NCI-H460 (cell line): ENCODE data around the gene EDN2. TPM values are rescaled to one million over a fixed set of nuclear protein-coding genes. Genes with fewer than 3 reads are reported as not detected.

Experiments
- DNase-seq: peaks from one replicate; pipeline ENCODE4 v3.0.0-alpha.2; 2016; ENCODE audit warnings: low read depth; ENCODE audit errors: extremely low read depth
- polyA plus RNA-seq: library from polyadenylated mRNA; depleted of rRNA; stranded (reverse); fragments of >200 nt; gene quantifications from 2 replicates; pipeline ENCODE4 v1.2.3, GENCODE V29; 2014; cell fraction: nucleus; rRNA removed
- total RNA-seq: library from RNA; depleted of rRNA; stranded (reverse); fragments of >200 nt; shearing (Covaris generic); gene quantifications from 2 replicates; pipeline ENCODE4 v1.2.3, GENCODE V29; 2014; rRNA removed

EDN2 gene
- total RNA-seq, result not detected in 2 replicates
- polyA plus RNA-seq, result not detected in 2 replicates

DNA sequence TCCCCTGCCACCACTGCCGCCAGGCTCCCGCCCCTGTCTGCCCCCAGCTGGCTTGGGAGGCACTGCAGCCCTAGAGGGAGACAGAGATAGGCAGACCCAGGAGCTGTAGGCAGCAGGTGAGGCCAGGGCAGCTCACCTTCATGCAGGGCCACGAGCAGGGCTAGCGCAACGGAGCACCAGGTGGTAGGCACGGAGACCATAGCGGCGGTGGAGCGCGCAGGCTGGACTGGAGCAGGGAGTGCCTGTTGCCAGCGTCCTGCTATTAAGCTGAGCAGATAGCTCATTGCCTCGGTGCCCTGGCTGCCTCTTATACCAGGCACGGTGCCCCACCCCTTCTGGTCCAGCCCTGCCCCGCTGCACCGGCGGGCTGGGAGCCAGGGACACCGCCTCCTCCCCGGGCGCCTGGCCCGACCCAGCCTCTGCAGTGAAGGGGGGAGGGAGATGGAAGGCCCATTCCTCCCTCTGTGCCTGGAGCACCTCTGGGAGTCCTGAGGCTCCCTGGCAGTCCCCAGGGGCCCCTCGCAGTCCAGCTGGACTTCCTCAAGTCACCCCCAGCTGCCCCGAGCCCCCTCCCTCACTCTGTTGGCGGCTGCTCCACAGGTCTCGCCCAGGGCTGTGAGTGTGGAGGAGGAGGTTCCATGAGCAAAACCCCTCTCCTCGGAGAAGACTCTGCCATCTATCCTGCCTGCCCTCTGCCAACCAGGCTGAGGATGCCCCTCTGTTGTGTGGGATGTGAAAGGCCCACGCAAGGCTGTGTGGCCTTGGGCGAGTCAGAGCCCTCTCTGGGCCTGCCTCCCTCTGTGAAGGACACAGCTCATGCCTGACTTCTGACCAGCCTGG, at the start of gene EDN2:
EDN2 (minus strand) TSS at position 282 of the 840 bp plus-strand sequence; CDS start at position 200, 82 bp downstream.
- no peak for DNase-seq

DNA sequence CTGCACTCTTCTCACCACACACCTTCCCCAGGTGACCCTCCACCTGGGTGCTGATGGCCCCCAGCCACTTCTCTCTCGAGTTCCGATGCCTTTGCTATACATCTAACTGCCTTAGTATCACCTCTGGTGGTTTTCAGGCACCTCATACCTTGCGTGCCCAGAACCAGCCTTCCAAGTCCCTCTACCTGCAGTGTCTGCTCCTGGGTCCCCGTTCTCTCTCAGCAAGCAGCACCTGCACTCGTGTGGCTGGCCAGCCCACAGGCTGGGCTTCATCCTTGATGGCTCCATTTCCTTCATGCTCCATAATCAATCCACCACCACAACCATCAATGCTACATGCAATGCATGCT, 49.2 kb upstream of the EDN2 start:
- DNase-seq, result no peak

DNA sequence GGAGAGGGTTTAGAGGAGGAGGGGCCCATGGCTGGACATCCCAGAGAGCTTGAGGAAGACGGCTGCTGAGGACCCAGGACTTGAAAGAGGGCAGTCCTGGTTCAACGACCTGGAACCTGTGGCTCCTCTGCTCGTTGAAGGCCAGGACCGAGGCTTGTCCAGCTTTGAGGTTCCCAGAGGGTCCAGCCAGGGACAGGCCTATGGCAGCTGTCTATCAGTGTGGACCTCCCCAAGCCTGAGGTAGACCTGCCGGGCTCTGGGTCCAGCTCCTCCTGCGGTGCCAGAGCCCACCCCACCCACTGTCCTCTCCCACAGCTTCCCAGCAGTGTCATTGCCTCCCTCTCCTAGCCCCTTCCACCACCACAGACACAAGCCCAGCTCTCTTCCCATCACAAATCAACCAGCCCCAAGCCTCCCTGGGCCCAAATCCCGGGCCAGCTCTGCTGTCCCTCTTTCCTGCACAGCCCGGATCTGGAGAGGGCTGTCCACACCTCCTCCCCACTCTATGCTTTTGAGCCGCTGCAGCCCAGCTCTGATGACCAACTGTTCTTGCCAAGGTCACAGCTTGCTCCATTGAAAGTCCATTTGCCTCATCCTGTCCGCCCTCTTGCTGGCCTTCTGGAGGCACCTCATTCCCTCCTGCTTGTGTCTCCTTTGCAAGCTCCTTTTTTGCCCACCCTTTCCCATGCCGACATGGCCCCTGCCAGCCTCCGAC, 48.7 kb upstream of the EDN2 start:
- no peak for DNase-seq

DNA sequence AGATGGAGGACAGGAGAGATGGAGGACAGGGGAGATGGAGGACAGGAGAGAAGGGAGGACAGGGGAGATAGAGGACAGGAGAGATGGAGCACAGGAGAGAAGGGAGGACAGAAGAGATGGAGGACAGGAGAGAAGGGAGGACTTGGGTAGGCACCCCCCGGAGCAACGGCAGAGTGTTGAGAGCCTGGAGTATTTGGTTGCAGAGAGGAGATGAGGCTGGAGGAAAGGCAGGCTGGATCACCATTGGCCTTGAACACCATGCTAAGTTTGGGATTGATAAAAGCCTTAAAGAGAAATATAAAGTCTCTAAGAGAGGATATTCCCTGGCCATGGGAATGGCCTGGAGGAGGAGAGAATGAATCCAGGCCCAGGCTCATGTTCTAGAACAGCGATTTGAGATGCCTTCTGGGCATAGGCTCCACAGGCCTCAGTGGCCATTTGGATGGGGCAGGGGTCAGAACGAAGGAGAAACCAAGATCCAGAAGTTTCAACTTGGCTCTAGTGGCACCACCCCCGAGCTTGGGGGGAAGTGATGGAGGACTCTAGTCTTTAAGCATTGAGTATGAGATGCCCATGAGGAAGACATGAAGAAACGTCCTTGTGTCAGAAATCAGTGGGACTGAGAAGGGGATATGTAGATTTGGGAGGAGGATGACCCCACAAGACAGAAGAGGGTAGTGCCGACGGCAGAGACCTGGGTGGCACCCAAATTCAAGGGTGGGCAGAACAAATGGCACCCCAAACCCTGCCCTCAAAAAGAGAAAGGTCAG, 47.9 kb upstream of the EDN2 start:
- DNase-seq, result no peak

DNA sequence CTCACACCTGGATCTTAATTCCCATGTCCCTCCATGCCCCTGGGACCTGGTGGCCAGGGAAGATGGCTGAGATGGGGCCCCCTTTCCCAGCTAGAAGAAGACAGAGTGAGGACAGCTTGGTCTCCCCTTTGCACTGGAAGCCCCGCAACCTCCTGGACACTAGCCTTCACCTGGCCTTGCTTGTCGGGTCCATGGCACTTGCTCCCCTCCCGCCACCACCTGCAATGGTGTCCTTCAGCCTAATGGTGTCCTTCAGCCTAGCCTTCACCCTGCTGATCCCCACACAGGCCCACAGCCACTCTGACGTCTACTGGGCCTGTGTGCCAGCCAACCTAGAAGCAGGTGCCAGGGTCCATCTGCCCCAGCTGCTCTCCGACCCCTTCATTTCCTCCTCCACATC, 45.9 kb upstream of the EDN2 start:
- DNase-seq, result no peak

DNA sequence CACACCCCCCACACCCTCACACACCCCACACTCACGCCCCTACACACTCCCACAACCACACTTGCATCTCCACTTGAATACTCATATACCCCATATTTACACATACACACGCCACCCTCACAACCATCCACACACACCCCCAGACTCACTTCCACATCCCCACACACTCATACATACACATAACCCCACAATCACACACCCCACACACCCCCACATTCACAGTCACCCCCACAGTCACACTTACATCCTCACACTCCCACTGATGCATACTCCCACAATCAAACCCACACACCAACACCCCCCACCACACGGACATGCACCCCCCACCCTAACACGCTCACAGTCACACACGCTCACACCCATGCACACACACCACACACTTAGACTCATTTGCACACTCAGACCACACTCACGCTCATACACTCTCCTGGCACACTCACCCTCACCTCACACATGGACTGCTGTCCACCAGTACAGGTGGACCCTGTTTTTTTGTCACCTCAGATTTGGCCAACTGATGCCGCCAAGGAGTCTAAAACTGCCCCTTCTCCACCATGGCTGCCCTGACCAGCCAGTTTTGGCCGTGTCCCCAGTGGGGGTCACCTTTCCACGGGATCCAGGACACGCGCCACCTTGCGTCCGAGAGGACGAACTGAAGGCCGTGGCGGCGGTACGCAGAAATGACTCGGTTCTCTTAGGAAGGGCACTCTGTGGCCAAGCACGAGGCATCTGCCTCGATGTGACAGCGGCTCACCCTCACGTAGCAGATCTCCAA, 45.3 kb upstream of the EDN2 start:
- DNase-seq, result no peak

DNA sequence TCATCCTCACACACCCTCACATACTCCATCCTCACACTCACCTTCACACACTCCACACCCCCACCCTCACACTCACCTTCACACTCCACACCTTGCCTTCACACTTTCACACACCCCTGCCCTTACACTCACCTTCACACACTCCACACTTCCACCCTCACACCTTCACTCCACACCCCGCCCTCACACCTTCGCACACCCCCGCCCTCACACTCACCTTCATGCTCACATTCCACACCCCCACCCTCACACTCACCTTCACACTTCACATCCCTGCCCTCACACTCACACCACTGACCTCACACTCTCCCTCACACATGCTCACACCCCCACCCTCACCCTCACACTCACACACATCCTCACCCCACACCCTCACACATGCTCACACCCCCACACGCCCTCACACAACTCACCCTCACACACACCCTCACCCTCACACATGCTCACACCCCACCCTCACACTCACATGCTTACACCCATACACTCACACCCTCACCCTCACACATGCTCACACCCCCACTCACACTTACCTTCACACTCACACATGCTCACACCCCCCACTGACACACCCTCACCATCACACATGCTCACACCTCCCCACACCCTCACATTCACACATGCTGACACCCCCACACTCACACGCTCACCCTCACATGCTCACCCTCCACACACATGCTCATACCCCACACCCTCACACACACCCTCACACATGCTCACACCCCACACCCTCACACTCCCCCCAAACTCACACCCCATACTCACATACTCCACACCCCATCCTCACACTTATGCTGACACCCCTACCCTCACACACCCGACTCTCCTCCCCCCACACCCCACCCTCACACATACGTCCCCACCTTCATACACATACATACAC, 44.5 kb upstream of the EDN2 start:
- no peak for DNase-seq

DNA sequence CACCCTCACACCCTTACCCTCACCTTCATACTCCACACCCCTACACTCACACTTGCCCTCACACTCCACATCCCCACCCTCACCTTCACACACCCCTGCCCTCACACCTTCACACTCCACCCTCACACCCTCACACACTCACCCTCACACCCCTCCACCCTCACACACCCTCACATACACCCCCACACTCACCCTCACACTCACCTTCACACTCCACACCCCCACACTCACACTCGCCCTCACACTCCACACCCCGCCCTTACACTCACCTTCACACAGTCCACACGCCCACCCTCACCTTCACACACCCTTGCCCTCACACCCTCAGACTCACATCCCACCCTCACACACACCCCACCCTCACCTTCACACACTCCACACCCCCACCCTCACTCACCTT, 43.6 kb upstream of the EDN2 start:
- DNase-seq, result no peak

DNA sequence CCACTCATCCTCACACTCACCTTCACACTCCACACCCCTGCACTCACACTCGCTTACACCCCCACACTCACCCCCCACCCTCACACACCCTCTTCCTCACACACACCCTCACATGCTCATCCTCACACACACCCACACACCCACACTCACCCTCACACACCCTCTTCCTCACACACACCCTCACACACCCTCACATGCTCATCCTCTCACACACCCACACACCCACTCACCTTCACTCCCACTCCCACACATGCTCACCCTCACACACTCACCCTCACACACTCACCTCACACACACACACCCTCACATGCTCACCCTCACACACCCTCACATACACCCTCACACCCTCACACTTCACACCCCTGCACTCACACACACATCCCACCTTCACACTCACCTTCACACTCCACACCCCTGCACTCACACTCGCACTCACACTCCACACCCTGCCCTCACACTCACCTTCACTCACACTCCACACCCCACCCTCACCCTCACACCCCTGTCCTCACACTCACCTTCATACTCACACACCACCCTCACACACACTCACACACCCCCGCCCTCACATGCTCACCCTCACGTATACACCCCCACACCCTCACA, 42.6 kb upstream of the EDN2 start:
- DNase-seq, result no peak

DNA sequence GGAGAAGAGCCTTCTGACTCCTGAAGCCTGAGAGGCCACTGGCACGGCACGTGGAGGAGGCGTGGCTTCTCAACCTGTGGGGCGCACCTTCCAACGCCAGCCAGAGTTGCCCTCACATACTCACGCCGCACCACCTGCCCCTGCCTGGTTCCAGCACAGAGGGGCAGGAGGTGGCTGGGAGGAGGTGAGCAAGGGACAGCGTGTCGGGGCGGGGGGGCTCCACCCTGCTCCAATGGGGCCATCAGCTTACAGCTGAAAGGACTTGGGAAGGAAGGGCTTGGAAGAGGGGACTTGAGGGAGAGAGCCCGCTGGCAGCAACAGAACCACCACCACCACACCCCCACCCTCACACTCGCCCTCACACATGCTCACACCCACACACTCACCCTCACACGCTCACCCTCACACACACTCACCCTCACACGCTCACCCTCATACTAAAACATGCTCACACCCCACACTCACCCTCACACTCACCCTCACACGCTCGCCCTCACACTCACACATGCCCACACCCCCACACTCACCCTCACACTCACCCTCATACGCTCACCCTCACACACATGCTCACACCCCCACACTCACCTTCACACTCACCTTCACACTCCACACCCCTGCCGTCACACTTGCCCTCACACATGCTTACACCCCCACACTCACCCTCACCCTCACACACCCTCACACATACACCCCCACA, 41.6 kb upstream of the EDN2 start:
- no peak for DNase-seq

DNA sequence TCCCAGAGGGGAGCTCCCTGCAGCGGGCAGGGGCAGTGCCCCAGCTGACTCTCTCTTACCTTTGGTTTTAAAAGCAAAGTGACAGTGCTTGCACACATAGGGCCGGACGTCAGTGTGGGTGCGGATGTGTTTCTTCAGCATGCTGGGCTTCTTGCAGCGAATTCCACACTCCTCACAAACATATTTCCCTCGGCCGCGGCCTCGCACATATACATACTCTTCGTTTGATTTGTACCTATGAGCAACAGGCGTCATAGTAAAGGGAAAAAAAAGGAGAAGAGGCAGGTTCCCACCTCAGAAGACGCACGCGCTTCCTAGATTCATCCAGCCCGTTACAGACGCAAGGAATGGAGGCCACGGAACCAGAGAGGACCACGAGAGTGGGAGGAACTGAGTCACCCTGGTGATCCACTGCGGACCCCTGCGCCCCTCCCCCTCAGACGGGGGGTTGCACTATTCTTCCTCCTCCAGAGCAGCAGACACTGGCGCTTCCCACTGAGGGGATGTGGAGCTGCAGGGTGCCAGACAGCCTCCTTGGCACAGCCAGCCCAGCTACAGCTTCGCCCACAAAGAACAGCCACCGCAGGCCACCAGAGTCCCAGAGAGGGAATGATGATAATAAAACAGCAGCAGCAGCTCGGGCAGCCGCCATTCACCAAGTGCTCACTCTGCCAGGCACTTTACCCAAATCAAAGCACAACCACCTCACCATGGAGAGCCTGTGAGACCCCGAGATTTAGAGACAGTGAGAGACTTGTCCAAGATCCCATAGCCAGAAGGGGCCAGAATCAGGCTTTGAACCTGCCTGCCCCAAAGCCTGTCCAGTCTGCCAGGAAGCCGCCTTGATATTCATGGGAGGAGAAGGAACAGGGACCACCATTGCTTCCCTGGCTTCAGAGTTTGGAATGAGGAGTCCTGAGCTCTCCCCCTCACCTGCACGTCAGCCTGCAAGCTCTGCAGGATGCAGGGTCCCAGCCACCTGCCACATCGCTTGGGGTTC, 40.5 kb upstream of the EDN2 start:
- no peak for DNase-seq

DNA sequence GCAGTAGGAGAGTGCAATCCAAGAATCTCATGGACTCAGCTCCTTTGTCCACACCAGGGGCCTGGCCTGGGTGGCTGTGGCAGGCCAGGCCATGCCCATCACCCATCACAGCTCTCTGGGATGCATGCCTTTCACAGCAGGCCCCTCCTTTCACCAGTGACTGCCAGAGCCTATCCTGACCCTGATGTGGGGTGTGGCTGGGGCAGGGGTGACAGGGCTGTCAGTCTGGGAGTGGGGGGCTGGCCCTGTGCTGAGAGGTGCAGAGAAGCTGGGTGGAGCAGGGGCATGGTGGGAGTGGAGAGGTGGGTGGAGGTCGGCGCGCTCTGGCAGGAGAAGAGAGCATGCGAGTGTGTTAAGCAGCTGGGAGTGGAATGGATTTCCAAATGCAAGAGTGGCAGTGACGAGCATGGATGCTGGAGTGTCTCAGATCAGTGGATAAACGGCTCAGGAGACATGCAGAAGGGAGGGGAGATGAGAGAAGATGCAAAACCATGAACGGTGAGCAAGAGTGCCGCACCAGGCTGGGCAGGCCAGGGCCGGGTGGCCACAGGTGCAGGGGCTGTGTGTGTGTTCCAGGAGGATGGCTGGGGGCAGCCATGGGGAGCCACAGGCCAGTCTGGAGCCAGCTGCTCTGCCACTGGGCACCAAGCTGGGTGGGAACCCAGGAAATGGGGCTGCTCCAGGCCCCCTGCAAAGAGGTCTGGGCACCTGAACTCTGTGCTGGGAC, 39.6 kb upstream of the EDN2 start:
- no peak for DNase-seq

DNA sequence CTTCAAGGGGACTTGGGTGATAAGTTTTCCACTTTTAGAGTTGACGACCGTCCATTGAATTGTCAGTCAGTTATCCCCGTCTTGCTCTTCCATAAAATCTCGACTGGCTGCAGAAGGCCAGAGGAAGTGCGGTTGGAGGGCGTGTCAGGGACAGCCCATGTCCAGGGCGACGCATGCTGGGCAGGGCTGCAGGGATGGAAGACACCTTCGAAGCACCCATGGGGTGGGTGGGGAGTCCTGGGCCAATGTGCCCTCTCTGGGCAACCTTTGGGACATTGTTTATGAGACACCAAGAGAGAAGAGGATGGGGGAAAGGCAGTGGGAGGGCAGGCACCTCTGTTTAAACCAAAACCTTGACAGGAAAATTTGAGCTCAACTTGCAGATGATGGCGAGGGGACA, 38.6 kb upstream of the EDN2 start:
- no peak for DNase-seq

DNA sequence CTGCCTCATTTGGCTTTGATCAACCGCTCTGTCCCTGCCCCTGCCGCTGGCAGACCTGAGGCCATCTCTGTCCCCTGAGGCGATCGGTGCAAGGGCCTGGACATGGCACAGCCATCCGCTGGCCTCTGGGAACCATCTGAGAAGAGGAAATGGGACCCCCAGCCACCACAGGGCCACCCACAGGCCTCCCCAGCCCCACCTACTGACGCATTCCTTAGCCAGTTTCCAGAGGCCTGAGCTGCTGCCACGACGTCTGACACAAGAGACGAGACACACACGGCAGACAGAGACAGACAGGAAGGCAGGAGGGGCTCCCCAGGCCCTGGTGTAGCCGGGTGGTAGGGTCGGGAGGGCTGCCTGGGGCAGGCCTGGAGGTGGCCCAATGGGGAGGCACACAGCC, 37.3 kb upstream of the EDN2 start:
- no peak for DNase-seq

DNA sequence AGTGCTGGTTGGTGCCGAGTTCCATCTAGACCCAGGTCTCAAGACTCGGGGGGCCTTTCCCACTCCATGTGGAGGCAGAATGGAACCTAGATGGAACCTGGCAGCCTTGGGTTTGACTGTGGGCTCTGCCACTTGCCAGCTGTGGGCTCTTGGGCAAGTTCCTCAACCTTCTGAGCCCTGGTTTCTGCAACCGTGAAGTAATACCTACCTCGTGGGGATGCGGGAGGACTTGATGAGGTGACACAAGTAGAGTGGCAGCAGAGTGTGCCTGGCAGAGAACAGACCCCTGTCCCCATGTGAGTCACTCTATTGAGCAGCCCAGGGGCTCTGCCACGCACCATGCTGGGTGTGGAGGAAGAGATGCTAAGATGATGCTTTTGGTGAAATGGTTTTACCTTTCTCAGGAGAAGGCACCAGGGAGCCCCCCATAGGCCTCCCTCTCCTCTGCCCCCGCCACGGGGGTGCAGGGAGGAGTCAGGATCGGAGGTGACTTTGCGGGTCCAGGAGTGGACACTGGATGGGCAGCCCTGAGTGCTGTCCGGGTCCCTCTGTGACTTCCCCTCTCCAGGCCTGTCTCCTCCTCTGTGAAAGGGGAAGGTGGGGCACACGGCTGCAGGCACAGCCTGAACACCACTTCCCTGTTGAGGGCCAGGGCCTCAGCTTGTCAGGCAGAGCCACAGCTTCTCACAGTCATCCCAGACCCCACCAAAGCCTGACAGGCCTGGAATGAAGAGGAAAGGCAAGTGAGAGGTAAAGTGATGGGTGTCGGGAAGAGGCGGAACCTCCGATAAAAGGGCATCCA, 36.7 kb upstream of the EDN2 start:
- no peak for DNase-seq

DNA sequence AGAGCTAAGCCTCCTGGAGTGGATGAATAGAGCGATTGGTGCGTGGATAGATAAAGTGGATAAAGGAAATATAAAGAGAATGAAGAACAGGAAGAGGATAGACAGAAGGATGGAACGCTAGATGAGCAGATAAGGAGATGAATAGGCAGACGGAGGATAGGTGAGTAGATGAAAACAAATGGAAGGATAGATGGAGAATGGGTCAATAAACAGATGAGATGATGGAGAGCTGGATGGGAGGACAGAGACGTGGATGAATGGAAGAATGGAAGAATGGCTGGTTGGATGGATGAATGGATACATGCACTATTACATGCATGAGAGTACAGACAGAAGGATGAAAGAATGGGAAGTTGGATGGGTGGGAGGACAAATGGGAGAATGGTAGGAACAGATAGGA, 35.2 kb upstream of the EDN2 start:
- no peak for DNase-seq
